PC-9 (cell line): Measurements from ENCODE around the gene GCGR. TPM values are rescaled to one million over a fixed set of nuclear protein-coding genes. Genes with fewer than 3 reads are reported as not detected.

Source experiments
- BruUV-seq: library from RNA; stranded (reverse); fragments of 400-500 nt; replicated peaks from 2 replicates; lab custom pipeline; 2021; lab: Mats Ljungman, UMichigan
- CTCF ChIA-PET: fragments of 300-600 bp; sonication (Branson Sonifier 250); formaldehyde crosslinking; loops from one replicate; lab custom pipeline; 2022; ENCODE audit warnings: antibody characterized with exemption; lab: Charles Lee
- POLR2A ChIA-PET: fragments of 300-600 bp; sonication (Branson Sonifier 250); formaldehyde crosslinking; loops from one replicate; lab custom pipeline; 2022; ENCODE audit warnings: antibody characterized with exemption; ENCODE audit not compliant: unreplicated experiment; lab: Charles Lee
- DNase-seq, 2 experiments: peaks; one replicate each; pipeline versions ENCODE4 v3.0.0 to v3.0.0-alpha.2; 2015 to 2022; ENCODE audit warnings: mixed read lengths in 1 of 2
- H2AFZ ChIP-seq: fragments of 200-600 bp; sonication (generic); 2 replicates; pipeline ENCODE4 v1.8.1; 2017; ENCODE audit warnings: antibody characterized with exemption
- H3F3A ChIP-seq: fragments of 200-600 bp; sonication (generic); 2 replicates; pipeline ENCODE4 v1.8.1; 2017; ENCODE audit warnings: antibody characterized with exemption, mild to moderate bottlenecking, low read depth; ENCODE audit not compliant: insufficient read depth
- H3K27ac ChIP-seq: fragments of 200-600 bp; sonication (generic); 2 replicates; pipeline ENCODE4 v1.6.1; 2016; ENCODE audit warnings: mixed run types
- H3K27me3 ChIP-seq: fragments of 200-600 bp; sonication (generic); 2 replicates; pipeline ENCODE4 v1.6.1; 2016; ENCODE audit warnings: low read depth, mixed run types; ENCODE audit not compliant: insufficient read depth
- H3K36me3 ChIP-seq: fragments of 200-600 bp; sonication (generic); 2 replicates; pipeline ENCODE4 v1.6.1; 2016; ENCODE audit warnings: low read depth, mixed run types
- H3K4me1 ChIP-seq: fragments of 200-600 bp; sonication (generic); replicated peaks from 2 replicates; pipeline ENCODE4 v1.6.1; 2016; ENCODE audit warnings: mixed run types; ENCODE audit not compliant: insufficient read depth
- H3K4me2 ChIP-seq: fragments of 200-600 bp; sonication (generic); 2 replicates; pipeline ENCODE4 v1.6.1; 2017; ENCODE audit warnings: mixed run types
- H3K4me3 ChIP-seq: fragments of 200-600 bp; sonication (generic); 2 replicates; pipeline ENCODE4 v1.6.1; 2016; ENCODE audit warnings: mixed run types
- H3K79me2 ChIP-seq: fragments of 200-600 bp; sonication (generic); 2 replicates; pipeline ENCODE4 v1.6.1; 2017; ENCODE audit warnings: low read depth, mixed run types
- H3K9me2 ChIP-seq: fragments of 200-600 bp; sonication (generic); 2 replicates; pipeline ENCODE4 v1.8.1; 2017; ENCODE audit warnings: mild to moderate bottlenecking; ENCODE audit not compliant: insufficient read depth
- H3K9me3 ChIP-seq: fragments of 200-600 bp; sonication (generic); 2 replicates; pipeline ENCODE4 v1.8.1; 2016; ENCODE audit warnings: low read depth; ENCODE audit not compliant: insufficient read depth
- H4K20me1 ChIP-seq: fragments of 200-600 bp; sonication (generic); 2 replicates; pipeline ENCODE4 v1.8.1; 2017; ENCODE audit not compliant: insufficient read depth
- CTCF ChIP-seq: fragments of 200-600 bp; sonication (generic); conservative IDR thresholded peaks from 2 replicates; pipeline ENCODE4 v1.6.1; 2017; ENCODE audit warnings: mixed run types, antibody characterized with exemption, mild to moderate bottlenecking, moderate library complexity
- EZH2 ChIP-seq: fragments of 200-600 bp; sonication (generic); IDR thresholded peaks from 2 replicates; pipeline ENCODE4 v1.8.0; 2017; ENCODE audit warnings: antibody characterized with exemption, low read depth
- intact Hi-C: fragments of 100-400 bp; cut with micrococcal nuclease; formaldehyde crosslinking; loops from one replicate; pipeline ENCODE4 v1.10.0; 2022; ENCODE audit not compliant: unreplicated experiment
- total RNA-seq: library from RNA; stranded (reverse); gene quantifications from 2 replicates; pipeline ENCODE4 v1.2.3, GENCODE V29; 2021

Gene GCGR
- total RNA-seq, 1 experiment from 2014 or later = not detected

GRCh38 chr17:81802856-81803643, 900 bp upstream of the GCGR start:
- H2AFZ ChIP-seq = no peak overlapping the region
- CTCF ChIA-PET = no interaction called here
- intact Hi-C loops = no loop called here

GRCh38 chr17:81804559-81805399, 829 bp downstream of the GCGR start:
- Histone ChIP-seq H3K36me3 (no peaks in the 10 kb centered on the region), H3K27ac (no peak overlapping the region), H3K79me2 (no peaks in the 10 kb centered on the region), H4K20me1 (no peaks in the 10 kb centered on the region), H3F3A (no peaks in the 10 kb centered on the region), H3K4me2 (no peak overlapping the region), H3K9me2 (no peaks in the 10 kb centered on the region), H3K9me3 (no peaks in the 10 kb centered on the region), H3K4me3 (no peak overlapping the region), H3K27me3 (peaks cover 35% of the 10 kb centered on the region; the same call in 1 of the 2 replicates), H3K4me1 (no peaks in the 10 kb centered on the region), H2AFZ (no peak overlapping the region)
- DNase-seq = no peak
- no peak for TF ChIP-seq EZH2
- no peak for TF ChIP-seq CTCF
- intact Hi-C loops = no loop called here
- ChIA-PET POLR2A (interaction anchor here (0.5 to 0.9 kb wide), 2 partner anchors 10 to 1569 kb away, joined by 8 to 34 read pairs; no protein-coding TSS in a partner anchor), CTCF (no interaction called here)
- BruUV-seq = no TSS peak

More at GRCh38 chr17:81802856-81803643, 900 bp upstream of the GCGR start:
- Histone ChIP-seq H3K4me1 (no peaks in the 10 kb centered on the region), H3K4me3 (no peak overlapping the region), H3F3A (no peaks in the 10 kb centered on the region), H3K9me2 (no peaks in the 10 kb centered on the region), H3K4me2 (no peak overlapping the region), H3K79me2 (no peaks in the 10 kb centered on the region), H3K27ac (no peak overlapping the region), H3K36me3 (no peaks in the 10 kb centered on the region), H3K9me3 (no peaks in the 10 kb centered on the region), H4K20me1 (no peaks in the 10 kb centered on the region), H3K27me3 (peaks cover 34% of the 10 kb centered on the region; the same call in 1 of the 2 replicates)
- BruUV-seq = no TSS peak
- POLR2A ChIA-PET = no interaction called here
- TF ChIP-seq EZH2 = no peak
- no peak for TF ChIP-seq CTCF
- DNase-seq = no peak

GRCh38 chr17:81805707-81806460, 1.9 kb downstream of the GCGR start:
- Histone ChIP-seq H3K79me2 (no peaks in the 10 kb centered on the region), H3F3A (no peaks in the 10 kb centered on the region), H3K4me2 (no peak overlapping the region), H3K27me3 (peaks cover 35% of the 10 kb centered on the region; the same call in 1 of the 2 replicates), H3K4me3 (no peak overlapping the region), H3K9me3 (no peaks in the 10 kb centered on the region), H4K20me1 (no peaks in the 10 kb centered on the region), H3K9me2 (no peaks in the 10 kb centered on the region), H3K27ac (no peak overlapping the region), H3K36me3 (no peaks in the 10 kb centered on the region), H2AFZ (no peak overlapping the region), H3K4me1 (no peaks in the 10 kb centered on the region)
- DNase-seq = no peak
- no TSS peak for BruUV-seq
- ChIA-PET POLR2A (interaction anchor here (0.5 to 0.9 kb wide), 2 partner anchors 9 to 1570 kb away, joined by 8 to 34 read pairs; no protein-coding TSS in a partner anchor), CTCF (interaction anchor here (0.6 kb wide), 1 partner anchor 77 kb away, joined by 10 read pairs; no protein-coding TSS in a partner anchor)
- intact Hi-C loops = no loop called here
- TF ChIP-seq EZH2 (no peak), CTCF (no peak)
